Hematopoietic multipotent progenitor cell treated with erythropoietin and hydrocortisone succinate and interleukin-3 and kit ligand, for 8 days (in vitro differentiated cells): ENCODE results near the gene TTF2.
"Not testable (repeated sequence)": the region's sequence is repeated elsewhere in the genome, so short reads cannot be mapped to it uniquely, and the experiment has no call there.

Experiments
- DNase-seq: peaks from one replicate; pipeline ENCODE4 v3.0.0-alpha.2; 2015

TTF2 gene

GRCh38 chr1:117094841-117095604 is 34.9 kb downstream of the TTF2 start:
- no peak for DNase-seq

DNA sequence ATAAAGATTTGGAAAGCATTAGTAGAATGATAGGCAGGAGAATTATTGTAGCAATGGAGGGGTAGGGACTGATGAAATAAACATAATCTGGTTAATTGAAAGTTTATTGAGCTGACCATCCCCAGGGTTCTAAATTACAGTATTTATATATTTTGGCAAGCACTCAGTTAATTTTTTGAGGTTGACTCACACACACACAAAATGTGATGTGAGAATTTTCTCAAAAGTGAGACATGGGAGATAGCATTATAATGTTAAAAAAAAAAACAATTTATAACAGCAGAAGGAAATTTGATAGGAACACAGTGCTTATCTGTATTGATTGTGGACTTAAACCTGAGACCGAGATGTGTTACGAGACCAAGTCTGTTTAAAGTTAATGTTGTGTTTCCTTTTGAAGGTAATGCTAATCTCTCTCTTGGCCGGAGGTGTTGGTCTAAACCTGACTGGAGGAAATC is 36.9 kb downstream of the TTF2 start:
- no peak for DNase-seq

GRCh38 chr1:117097443-117097842 is 37.3 kb downstream of the TTF2 start:
- DNase-seq = no peak

- no peak for DNase-seq
These were observed 38.3 kb downstream of the TTF2 start for GRCh38 chr1:117098287-117098890.

DNA sequence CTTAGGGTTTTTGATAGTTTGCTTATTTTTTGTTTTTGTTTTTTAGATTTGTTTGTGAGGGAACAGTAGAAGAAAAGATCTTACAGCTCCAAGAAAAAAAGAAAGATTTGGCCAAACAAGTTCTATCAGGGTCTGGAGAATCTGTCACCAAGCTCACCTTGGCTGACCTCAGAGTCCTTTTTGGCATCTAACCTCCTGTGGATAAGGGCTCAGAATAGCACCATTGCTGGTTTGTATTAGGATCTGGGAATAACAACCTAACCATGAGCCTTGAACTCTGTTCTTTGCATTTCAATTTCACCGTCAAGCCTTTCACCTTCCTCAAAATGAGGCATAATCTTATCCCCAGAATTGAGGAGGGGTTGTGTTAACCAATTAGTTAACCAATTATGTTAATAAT is 41.2 kb downstream of the TTF2 start:
- no peak for DNase-seq

GRCh38 chr1:117101858-117102257 is 41.7 kb downstream of the TTF2 start:
- DNase-seq = not testable (repeated sequence)

DNA sequence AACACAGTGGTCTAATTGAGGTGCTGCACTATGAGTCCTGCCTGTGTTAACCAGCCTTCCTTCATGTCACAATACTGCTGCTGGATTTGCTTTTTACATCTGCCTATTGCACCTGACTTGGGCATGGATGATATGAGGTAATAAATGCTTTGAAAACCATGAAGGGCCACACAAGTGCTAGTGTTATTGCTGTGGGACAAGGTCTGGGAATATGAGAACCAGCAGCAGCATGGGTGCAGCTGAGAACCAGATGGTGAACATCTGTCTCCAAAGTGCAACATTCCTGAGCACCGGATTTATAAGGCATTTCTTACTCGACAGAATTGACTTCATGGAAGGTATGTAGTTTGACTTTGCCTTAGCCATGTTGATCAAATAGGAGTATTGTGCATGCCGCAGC is 44.9 kb downstream of the TTF2 start:
- DNase-seq = no peak

- DNase-seq = no peak
These were observed 45.6 kb downstream of the TTF2 start for GRCh38 chr1:117105722-117106121.

DNA sequence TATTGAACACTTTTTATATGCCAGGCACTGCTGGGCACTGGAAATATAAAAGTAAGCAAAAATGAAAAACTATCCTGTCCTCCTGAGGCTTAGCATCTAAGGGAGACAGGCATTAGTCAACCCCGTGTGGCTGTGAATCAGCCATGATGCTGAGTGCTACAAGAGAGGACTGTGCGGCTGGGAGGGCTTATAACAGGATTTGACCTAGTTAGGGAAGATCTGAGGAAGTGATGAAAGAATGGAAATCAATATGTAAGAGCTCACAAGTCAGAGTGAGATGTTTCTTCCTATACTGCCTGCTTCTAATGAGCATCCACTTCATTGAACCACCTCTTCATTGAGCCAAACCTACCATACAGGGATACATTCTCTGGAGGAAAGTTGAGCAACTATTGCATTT is 46.4 kb downstream of the TTF2 start:
- no peak for DNase-seq

DNA sequence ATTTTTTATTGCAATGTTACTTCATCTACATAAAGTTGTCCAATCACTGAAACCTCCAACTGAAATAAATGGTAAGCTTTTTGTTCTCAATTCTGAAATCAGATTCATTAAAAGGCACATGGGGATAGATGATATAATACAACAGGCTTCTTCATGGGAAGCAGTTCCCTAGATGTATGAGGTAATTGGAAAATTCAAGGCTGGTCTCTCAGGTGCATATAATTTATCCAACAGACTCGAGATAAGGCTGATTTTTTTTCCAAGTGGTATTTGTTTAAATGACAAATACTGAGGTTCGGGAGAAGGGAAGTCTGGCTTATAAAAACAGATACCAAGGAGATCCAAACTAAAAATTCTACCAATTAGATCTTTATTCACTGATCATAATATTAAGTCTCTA is 47.2 kb downstream of the TTF2 start:
- DNase-seq = no peak

GRCh38 chr1:117110774-117111173 is 50.6 kb downstream of the TTF2 start:
- no peak for DNase-seq

GRCh38 chr1:117112047-117112717 is 52.1 kb downstream of the TTF2 start:
- DNase-seq = no peak

GRCh38 chr1:117113199-117113598 is 53.1 kb downstream of the TTF2 start:
- DNase-seq = no peak

GRCh38 chr1:117114877-117115276 is 54.8 kb downstream of the TTF2 start:
- DNase-seq = no peak

- no peak for DNase-seq
These were observed 56.1 kb downstream of the TTF2 start for GRCh38 chr1:117116090-117116783.

DNA sequence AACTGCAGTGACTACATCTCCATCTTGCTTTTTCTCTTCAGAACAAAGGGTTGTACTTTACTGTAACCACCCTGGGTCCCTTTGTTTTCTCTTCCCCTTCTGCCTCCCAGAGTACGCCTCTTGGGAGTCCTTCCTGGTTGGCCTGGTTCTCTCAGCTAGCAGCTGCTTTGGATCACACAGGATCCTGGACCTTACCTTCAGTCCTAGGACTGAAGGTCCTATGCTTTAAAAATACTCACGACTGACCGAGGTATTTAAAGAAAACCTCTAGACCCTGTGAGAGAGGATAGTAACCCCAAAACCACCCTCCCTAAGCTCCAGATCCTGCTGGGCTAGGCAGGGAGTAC is 56.6 kb downstream of the TTF2 start:
- DNase-seq = no peak

GRCh38 chr1:117117697-117118096 is 57.6 kb downstream of the TTF2 start:
- no peak for DNase-seq

DNA sequence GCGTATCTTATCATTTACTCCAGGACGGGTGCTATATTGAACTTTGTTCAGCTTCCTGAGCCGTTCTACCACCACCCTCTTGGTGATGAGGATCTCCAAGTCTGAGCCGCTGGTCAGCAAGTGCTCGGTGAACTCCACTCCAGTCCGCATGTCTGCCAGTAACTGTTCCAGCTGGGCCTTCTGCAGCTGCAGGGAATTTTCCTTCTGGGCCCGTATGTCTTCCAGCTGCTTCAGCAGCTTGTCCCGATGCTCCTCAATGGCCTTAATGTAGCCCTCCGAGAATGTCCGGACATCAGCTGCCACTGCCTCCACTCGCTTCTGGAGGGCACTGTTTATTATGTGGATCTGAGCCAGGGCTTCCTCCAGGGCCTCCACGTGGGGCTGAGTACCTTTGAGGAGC is 58.0 kb downstream of the TTF2 start:
- no peak for DNase-seq

- not testable (repeated sequence) for DNase-seq
These were observed 59.0 kb downstream of the TTF2 start for GRCh38 chr1:117119144-117119543.

DNA sequence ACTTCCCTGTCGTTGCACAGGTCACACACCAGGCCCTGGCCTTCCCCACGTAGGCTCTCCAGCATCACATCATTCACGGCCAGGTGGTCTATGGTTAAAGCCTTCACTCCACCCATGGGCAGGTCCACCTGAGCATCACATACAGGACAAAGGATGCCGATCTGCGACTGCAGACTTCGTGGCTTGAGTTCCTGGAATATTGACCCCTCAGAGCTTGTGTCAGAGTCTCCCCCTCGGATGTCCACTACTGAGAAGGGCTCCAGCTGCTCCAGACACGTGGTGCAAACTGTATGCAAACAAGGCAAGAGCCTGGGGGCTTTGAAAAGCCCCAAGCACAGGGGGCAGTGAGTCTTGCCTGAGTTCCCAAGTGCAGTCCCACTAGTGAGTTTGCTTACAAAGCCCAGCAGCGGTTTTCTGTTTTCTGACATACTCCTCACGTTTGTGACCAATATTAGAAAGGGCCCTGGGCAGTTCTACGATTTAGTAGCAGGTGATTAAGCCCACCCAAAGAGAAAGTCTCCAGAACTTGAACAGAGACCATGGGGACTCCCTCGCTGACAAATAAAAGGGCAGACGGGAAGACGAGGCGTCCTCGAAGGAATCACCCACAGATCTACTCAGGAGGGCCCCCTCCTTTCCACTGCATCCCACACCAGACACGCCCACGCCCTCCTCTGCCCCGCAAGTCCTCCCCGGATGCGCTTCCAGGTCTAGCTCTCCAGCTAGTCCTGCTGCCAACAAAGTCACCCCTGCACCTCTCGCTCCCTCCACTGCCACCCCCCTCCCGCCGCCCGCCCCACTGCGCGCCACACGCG is 60.9 kb downstream of the TTF2 start:
- no peak for DNase-seq

GRCh38 chr1:117121589-117122329 is 61.6 kb downstream of the TTF2 start, which contains the start of gene TRIM45:
Gene TRIM45, minus strand, starts transcription at chr1:117121749. Its CDS starts 548 bp downstream, at chr1:117121201.
- DNase-seq = peak; percentile 95
